A204.1 (cell line): ENCODE results near the gene PGF.
"Not testable (repeated sequence)": the region's sequence is repeated elsewhere in the genome, so short reads cannot be mapped to it uniquely, and the experiment has no call there.

ENCODE experiments used
- FAIRE-seq: peaks from 2 replicates; lab custom pipeline; 2012; peaks lifted over from hg19 to GRCh38; lab: Jason Lieb, UNC

PGF gene

DNA sequence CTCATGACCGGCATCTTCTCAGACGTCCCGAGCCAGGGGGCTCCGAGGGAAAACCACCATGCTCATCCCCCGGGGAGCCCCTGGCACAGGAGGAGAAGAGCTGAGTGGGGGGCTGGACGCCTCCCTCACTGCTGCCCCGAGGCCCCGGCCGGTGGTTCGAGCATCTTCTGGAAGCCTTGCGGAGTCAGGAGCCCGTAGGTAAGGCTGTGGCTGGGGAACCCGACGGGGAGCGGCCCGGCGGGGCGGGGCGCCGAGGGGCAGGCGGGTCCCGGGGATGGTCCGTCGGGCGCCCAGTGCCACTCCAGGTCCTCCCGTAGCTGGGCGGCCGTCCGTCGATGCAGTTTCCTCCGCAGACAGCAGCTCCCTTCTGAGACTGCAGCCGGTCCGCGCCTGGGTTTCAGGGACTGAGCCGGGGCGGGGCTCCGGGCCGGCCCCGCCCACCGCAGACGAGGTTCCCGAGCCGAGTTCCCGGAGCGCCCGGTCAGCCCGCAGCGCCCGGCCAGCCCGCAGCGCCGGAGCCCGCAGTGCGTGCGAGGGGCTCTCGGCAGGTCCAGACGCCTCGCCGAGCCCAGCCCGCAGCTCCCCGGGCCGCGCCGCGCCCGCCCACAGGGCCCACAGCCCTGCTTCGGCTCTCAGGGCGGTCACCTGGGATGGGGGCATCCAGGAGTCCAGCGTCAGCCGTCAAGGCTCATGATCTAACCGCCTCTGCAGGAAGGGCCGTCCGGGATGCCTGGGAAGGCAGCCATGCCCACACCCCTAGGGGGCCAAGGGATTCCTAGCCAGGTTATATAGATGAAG, at the start of gene PGF:
Gene PGF (minus strand): TSS at position 369 of the 798 bp plus-strand sequence. CDS start 355 bp downstream, at position 14.
- FAIRE-seq = no peak

DNA sequence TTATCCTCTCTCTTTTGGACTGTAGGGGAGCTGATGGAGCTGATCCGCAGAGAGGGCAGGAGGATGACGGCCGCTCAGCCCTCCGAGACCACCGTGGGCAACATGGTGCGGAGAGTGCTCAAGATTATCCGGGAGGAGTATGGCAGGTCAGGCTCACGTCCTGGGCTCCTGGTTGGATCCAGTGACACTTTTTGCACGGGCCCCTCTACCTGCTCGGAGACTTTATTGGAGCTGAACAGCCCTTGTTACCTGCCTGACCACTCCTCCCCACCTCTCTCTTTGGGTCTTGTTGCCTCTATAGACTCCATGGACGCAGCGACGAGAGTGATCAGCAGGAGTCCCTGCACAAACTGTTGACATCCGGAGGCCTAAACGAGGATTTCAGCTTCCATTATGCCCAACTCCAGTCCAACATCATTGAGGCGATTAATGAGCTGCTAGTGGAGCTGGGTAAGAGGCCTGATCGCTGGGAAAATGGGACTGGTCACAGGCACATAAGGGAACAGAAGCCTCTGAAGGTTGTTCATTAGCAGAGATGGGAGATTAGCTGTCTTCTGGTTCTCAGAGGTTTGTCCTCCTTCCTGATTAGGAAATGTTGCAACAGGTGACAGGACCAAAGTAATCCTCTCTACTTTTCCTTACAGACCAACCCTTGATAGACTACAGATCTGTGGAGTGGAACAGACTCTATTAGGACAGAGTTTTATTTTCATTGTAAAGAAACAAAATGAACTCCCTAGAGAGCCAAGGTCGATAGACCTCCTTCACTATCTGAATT, 48.0 kb upstream of the PGF start:
- FAIRE-seq = no peak

DNA sequence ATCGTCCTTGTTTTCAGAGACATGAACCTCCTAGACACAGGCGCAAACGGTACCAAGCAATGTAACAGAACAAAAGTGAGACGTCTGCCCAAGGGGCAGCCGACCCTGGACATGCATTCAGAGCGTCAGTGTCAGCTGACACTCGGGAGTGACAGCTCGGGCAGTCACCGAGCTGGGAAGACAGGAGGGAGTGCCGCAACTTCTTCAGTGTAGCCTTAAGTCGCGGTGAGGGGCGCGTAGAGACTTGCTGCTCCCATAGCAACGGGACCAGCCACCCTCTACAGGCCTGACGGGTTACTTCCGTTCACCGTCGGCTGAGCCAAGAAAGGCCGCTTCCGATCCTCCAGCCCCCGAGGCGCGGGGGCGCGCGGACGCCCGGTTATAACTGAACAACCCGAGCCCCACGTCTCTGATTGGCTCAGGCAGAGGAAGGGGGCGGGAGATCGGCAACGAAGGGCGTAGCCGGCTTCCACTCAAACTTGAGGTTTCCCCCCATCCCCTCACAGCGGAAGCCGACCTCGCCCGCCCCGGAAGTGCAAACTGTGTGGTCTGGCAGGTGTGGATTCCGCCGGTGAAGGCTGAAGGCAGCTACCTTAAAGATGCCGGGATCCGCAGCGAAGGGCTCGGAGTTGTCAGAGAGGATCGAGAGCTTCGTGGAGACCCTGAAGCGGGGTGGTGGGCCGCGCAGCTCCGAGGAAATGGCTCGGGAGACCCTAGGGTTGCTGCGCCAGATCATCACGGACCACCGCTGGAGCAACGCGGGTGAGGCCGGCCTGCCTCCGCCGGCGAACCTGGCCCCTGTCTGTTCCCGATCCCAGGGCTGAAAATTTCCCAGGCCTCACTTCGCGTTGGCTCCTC, 47.2 kb upstream of the PGF start, which contains the start of gene EIF2B2:
Gene EIF2B2 (plus strand): TSS at position 530 of the 858 bp plus-strand sequence. CDS start 70 bp downstream, at position 600.
- FAIRE-seq = peak; percentile 95

DNA sequence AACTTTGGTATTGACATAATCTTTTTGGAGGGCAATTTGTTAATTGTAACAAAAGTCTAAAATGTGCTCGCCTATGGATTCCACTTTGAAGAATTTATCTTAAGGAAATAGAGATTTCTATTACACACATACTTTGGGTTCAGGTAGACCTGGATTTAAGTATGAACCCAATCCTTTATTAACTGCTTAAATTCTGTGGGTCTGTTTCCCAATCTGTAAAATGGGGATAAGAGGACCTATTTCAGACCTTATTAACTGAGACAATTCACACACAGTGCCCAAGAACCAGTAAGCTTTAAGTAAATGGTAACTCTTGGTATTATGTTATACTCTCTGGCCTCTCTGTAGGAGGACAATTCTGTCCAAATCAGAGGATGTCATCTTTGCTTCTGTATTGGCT, 46.5 kb upstream of the PGF start:
- FAIRE-seq = no peak

DNA sequence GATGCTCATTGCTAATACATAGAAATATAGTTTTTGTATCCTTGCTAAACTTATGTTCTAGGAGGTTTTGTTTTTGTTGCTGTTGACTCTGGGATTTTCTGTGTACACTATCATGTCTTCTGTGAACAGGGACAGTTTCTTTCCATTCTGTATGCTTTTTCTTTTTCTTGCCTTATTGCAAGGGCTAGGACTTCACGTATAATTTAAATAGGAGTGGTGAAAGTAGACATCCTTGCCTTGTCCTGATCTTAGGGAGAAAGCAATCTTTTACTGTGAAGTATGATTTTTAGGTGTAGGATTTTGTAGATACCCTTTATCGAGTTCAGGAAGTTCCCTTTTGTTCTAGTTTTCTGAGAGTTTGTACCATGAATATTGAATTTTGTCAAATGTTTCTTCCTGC, 45.9 kb upstream of the PGF start:
- FAIRE-seq = no peak

- FAIRE-seq = not testable (repeated sequence)
These were observed 40.4 kb upstream of the PGF start for GRCh38 chr14:74995781-74996180.

DNA sequence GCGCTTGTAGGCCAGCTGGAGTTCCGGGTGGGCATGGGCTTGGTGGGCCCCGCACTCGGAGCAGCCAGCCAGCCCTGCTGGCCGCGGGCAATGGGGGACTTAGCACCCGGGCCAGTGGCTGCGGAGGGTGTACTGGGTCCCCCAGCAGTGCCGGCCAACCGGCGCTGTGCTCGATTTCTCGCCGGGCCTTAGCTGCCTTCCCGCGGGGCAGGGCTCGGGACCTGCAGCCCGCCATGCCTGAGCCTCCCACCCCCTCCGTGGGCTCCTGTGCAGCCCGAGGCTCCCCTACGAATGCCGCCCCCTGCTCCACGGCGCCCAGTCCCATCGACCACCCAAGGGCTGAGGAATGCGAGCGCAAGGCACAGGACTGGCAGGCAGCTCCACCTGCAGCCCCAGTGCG, 38.8 kb upstream of the PGF start:
- not testable (repeated sequence) for FAIRE-seq

DNA sequence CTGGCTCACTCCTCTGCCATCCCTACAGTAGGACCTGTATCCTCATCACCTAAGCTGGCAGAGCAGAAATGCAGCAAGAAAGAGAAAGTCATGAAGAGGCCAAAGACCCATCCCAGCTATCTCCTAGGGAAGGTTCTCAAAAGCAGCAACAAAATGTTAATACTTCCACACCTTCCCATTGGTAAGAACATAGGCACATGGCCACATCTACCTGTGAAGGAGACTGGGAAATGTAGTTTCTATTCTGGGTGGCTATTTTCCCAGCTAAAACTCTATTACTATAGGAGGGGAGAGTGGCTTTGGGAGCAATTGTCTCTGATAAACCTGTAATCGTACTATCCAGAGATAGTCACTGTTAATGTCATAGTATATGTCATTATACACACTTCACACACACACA, 33.6 kb upstream of the PGF start:
- no peak for FAIRE-seq

DNA sequence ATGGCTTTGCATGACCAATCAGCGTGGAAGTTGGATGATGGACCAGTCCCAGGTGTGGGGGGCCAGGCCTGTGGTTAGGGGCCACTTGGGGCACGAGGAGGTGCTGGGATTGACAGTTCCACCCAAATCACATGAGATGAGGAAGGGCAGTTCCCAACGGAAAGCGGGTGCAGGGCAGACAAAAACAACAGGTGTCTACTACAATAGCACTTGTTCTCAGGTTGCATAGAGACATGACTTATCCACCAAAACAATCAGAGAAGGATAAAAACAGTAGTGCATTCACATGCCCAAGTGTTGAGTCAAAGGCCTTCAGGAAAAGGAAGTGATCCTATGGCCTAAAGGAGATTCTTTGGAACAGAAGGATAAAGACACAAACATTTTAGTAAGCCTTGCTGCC, 32.7 kb upstream of the PGF start:
- no peak for FAIRE-seq

DNA sequence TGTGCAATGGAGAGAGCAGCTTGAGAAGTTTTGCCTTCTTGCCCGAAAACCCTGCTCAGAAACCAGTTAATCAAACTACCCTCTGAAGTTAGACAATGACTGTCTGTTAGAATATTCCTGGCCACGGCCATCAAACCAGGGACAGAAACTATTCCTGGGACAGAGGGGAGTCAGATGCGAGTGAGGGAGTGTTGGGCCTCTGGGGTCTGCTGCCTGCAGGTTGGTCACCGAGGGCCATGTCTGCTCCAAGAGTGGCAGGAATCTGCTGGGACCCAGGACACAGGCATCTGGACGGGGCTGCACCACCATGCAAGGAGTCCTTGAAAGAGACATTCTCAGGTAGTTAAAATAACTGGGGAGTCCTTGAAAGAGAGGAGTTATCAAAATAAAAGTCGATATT, 30.4 kb upstream of the PGF start:
- FAIRE-seq = no peak

- no peak for FAIRE-seq
These were observed 29.6 kb upstream of the PGF start for GRCh38 chr14:74985028-74985310.

GRCh38 chr14:74984236-74985027, 29.0 kb upstream of the PGF start:
- no peak for FAIRE-seq

DNA sequence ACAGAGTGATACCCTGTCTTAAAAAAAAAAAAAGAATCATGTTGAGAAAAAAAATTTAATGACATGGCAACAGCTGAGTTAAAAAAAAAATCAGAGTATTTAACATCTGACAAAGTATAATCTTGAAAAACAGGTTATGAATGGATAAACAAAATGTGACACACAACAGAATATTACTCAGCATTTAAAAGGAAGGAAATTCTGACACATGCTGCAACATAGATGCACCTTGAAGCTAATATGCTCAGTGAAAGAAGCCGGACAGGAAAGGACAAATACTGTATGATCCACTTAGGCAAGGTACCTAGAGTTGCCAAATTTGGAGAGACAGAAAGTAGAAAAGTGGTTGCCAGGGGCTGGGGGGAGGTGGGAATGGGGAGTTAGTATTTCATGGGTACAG, 27.9 kb upstream of the PGF start:
- no peak for FAIRE-seq

DNA sequence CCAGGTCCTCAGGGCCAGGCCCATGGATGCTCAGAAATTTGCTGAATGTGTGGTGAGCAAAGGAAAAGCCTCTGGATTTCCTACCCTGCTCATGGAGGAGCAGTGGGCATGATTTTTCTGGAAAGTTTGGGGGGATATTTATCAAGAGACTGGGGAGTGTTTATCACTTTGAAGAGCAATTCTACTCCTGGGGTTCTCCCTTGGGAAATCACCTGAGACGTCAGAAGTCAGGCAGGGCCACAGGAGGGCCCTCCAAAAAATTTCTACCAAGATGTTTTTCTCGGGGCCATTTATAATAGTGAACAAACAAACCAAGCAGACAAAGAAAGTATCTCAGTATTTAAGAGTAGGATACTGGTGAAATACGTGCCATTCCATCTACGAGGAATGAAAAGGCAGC, 27.3 kb upstream of the PGF start:
- FAIRE-seq = no peak

- FAIRE-seq = no peak
These were observed 26.4 kb upstream of the PGF start for GRCh38 chr14:74981833-74982232.

- no peak for FAIRE-seq
These were observed 26.0 kb upstream of the PGF start for GRCh38 chr14:74981462-74981782.

GRCh38 chr14:74980731-74981461, 25.5 kb upstream of the PGF start:
- FAIRE-seq = no peak

- FAIRE-seq = no peak
These were observed 25.0 kb upstream of the PGF start for GRCh38 chr14:74980398-74980730.

DNA sequence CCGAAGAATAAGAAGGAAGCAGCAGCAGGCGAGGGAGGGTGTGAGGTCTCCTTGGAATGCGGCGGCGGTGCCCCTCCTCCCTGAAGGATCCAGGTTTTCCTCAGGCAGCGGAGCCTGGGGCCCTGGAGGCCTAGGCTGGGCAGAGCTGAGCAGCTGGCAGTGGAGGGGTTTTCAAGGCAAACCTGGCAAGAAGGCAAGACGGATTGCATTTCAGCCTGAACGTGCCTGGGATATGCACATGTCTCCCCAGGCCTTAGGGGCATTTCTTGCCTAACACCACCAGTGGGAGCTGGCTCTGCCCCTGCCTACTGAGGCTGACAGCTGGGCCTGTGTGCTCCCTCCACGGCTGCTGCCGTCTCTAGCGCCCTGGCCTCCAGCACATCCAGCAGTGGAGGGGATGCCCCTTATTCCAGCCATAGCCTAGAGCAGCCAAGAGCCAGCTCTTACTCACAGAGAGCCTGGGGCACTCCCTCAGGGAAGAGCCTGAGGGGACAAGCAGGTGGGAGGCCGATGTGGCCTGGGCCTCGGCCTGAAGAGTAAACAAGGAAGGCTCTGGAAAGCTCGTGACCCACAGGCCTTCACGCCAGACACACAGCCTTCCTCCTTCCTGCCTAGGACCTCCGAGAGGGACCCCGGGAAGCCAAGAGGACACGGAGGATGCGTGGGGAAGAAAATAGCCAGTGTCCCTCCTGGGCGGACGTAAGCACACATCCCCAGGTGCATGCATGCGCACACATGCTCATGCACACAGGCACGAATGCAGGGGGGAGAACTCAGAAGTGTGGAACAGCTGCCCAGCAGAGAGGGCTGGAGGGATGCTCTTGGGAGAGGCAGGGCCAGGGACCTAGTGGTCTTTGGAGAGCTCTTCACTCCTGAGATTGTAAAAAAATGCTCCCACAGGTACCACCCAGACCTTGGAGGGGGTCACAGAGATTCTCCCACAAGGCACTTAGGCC, 24.3 kb upstream of the PGF start:
- no peak for FAIRE-seq

GRCh38 chr14:74979029-74979428, 23.6 kb upstream of the PGF start:
- no peak for FAIRE-seq
